Esophagus (tissue), 2 donors: Measurements from ENCODE around the gene GZMM. TPM values are rescaled to one million over a fixed set of nuclear protein-coding genes. Genes with fewer than 3 reads are reported as not detected.

Source experiments
- H3K27ac ChIP-seq, 2 donors: one replicate each; pipeline ENCODE4 v1.5.1; 2013; ENCODE audit warnings: low read depth in 2 of 2, mild to moderate bottlenecking in 2 of 2, inconsistent platforms in 1 of 2, low read length in 1 of 2, moderate library complexity in 1 of 2
- H3K27me3 ChIP-seq, 2 donors: one replicate each; pipeline ENCODE4 v1.6.1; 2013; ENCODE audit warnings: low read length in 2 of 2, control low read depth in 1 of 2, mild to moderate bottlenecking in 1 of 2; ENCODE audit not compliant: insufficient read depth in 2 of 2, control insufficient read depth in 1 of 2
- H3K36me3 ChIP-seq, 2 donors: one replicate each; pipeline ENCODE4 v1.6.1; 2013; ENCODE audit warnings: low read length in 1 of 2; ENCODE audit not compliant: control insufficient read depth in 2 of 2, insufficient read depth in 2 of 2
- H3K4me1 ChIP-seq, 2 donors: one replicate each; pipeline ENCODE4 v1.6.1; 2013; ENCODE audit warnings: low read length in 1 of 2; ENCODE audit not compliant: control insufficient read depth in 2 of 2, insufficient read depth in 2 of 2
- H3K4me3 ChIP-seq, 2 donors: one replicate each; pipeline ENCODE4 v1.5.1; 2013; ENCODE audit warnings: low read length in 2 of 2, mild to moderate bottlenecking in 2 of 2, low read depth in 1 of 2, moderate library complexity in 1 of 2
- H3K9me3 ChIP-seq, 2 donors: one replicate each; pipeline ENCODE4 v1.6.1; 2013; ENCODE audit warnings: mild to moderate bottlenecking in 2 of 2, low read depth in 1 of 2, low read length in 1 of 2, moderate library complexity in 1 of 2; ENCODE audit not compliant: control insufficient read depth in 2 of 2, insufficient read depth in 1 of 2
- WGBS, 2 donors: extraction: QIAGEN DNeasy Blood & Tissue Kit; methylation state at CpG; one replicate each; pipeline ENCODE4 v1.1.7; 2013; 5-methylcytosine and 5-hydroxymethylcytosine counted together
- polyA plus RNA-seq, 2 donors: library from polyadenylated mRNA; stranded (reverse); fragments of 200-250 nt; gene quantifications; one replicate each; pipeline ENCODE4 v1.2.3, GENCODE V29; 2013
- donor health status: healthy with polysubstance abuse.
- donor health status: Bipolar disorder and iron deficiency.

Gene GZMM
- polyA plus RNA-seq, 2 donors: 0.86 to 1.1 TPM

DNA sequence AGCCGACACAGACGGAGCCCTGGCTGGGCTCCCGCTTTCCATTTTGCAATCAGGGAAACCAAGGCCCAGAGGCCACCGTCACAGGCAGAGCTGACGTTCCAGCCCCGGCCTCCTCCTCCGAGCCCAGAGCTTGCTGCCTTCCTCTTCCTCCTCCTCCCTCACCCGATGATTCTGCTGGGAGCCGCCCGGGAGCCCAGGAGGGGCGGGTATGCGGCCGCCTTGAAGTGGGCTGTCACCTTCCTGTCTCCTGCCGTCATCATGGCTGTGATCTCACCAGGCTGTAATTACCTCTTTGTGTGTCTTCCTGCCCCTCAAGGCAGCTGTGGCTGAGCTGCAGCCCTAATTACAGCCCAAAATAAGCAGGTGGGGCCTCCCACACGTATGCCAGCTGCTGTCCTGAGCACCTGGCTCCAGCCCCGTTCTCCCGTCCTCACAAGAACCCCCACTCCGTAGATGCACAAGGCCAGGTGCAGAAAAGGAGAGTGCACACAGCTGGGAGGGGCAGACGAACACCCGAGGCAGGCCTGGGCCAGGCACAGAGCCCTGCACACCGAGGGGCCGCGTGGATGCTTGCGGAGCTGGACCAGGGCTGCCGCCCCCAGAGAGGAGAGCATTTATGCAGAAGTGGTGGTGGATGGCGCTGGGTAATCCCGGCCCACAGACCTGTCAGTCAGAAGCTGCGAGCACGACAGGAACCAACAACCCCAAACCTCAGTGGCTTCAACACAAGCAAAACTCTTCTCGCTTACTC is 32.6 kb upstream of the GZMM start:
- Histone ChIP-seq H3K9me3 (no peaks in the 10 kb centered on the region), H3K27ac (peak overlapping the region; percentile 60 to 89), H3K4me3 (no peak overlapping the region), H3K36me3 (peaks cover 0 to 10% of the 10 kb centered on the region in 2 donors), H3K27me3 (no peaks in the 10 kb centered on the region), H3K4me1 (peaks cover 9 to 11% of the 10 kb centered on the region in 2 donors)
- 48 to 54% methylated on average over 30 of the region's 30 CpGs for WGBS, 2 donors

DNA sequence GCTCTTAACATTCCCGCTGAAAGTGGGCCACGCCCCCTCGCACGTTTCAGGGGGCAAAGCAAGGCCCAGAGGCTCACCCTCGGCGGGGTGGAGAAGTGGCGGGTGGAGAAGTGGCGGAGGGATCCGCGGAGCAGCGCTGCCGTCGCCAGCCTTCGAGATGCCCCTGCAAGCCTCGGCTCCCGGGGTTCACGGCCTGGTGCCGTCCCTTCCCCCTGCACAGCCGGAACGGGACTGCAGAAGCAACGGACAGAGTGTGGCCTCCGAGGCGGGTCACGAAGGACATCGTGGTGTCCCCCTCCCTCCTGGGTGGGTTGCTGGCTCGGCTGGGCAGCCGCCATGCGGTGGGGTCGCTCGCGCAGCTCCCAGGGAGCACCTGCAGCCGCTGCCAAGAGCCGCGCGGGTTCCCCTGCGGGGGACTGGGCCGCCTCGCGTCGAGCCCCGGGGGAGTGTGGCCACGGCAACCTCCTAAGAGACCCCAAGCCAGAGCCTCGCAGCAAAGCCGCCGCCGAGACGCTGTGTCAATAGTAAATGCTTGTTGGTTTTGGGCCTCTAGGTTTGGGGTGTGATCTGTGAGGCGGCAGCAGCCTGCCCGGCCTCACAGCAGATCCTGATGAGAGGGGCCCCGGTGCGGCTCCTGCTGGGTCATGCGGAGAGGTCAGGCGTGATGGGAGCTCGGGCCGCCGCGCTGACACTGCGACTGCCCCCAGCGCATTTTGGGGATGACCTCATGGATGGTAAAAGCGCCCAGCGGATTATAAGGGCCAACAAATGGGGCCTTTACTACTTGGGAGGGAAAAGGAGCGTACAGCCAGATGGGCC is 31.1 kb upstream of the GZMM start:
- H3K4me1 ChIP-seq: peaks cover 9% of the 10 kb centered on the region in 2 donors
- no peaks in the 10 kb centered on the region for H3K9me3 ChIP-seq
- 53 to 63% methylated on average over 55 to 62 of the region's 62 CpGs for WGBS, 2 donors
- H3K27ac ChIP-seq: no peak overlapping the region
- H3K4me3 ChIP-seq: no peak overlapping the region
- no peaks in the 10 kb centered on the region for H3K27me3 ChIP-seq
- peaks cover 0 to 10% of the 10 kb centered on the region in 2 donors for H3K36me3 ChIP-seq

DNA sequence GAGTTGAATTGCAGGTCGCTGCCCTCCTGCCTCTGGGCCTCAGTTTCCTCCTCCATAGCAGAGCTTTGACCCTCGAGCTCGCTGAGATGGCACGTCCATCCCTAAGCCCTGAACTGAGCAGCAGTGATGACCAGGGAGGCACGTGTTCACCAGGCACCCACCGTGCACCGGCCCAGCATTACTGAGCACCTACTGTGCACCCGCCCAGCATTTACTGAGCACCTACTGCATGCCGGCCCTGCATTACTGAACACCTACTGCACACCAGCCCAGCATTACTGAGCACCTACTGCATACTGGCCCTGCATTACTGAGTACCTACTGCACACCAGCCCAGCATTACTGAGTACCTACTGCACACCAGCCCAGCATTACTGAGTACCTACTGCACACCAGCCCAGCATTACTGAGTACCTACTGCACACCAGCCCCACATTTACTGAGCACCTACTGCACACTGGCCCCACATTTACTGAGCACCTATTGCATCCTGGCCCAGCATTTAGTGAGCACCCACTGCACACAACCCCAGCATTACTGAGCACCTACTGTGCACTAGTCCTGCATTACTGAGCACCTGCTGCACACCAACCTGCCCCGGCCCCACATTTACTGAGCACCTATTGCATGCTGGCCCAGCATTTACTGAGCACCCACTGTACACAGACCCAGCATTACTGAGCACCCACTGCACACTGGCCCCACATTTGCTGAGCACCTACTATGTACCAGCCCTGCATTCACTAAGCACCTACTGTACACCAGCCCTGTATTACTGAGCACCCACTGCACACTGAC is 30.3 kb upstream of the GZMM start:
- no peak overlapping the region for H3K27ac ChIP-seq
- WGBS, 2 donors: 77 to 89% methylated on average over 10 of the region's 10 CpGs
- no peaks in the 10 kb centered on the region for H3K9me3 ChIP-seq
- H3K36me3 ChIP-seq: peaks cover 0 to 10% of the 10 kb centered on the region in 2 donors
- peaks cover 5% of the 10 kb centered on the region in 2 donors for H3K4me1 ChIP-seq
- no peaks in the 10 kb centered on the region for H3K27me3 ChIP-seq
- H3K4me3 ChIP-seq: no peak overlapping the region

DNA sequence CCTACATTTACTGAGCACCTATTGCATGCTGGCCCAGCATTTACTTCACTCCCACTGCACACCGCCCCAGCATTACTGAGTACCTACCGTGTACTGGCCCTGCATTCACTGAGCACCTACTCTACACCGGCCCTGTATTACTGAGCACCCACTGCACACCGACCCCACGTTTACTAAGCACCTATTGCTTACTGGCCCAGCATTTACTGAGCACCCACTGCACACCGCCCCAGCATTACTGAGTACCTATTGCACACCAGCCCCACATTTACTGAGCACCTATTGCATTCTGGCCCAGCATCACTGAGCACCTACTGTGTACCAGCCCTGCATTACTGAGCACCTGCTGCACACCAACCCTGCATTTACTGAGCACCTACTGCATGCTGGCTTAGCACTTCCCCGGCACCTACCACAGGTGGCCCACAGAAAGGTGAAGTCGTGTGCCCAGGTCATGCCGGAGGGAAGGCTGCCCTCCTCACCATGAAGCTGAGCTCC is 29.6 kb upstream of the GZMM start:
- Histone ChIP-seq H3K27ac (no peak overlapping the region), H3K27me3 (no peaks in the 10 kb centered on the region)
- WGBS, 2 donors: 97 to 98% methylated on average over 9 of the region's 9 CpGs

DNA sequence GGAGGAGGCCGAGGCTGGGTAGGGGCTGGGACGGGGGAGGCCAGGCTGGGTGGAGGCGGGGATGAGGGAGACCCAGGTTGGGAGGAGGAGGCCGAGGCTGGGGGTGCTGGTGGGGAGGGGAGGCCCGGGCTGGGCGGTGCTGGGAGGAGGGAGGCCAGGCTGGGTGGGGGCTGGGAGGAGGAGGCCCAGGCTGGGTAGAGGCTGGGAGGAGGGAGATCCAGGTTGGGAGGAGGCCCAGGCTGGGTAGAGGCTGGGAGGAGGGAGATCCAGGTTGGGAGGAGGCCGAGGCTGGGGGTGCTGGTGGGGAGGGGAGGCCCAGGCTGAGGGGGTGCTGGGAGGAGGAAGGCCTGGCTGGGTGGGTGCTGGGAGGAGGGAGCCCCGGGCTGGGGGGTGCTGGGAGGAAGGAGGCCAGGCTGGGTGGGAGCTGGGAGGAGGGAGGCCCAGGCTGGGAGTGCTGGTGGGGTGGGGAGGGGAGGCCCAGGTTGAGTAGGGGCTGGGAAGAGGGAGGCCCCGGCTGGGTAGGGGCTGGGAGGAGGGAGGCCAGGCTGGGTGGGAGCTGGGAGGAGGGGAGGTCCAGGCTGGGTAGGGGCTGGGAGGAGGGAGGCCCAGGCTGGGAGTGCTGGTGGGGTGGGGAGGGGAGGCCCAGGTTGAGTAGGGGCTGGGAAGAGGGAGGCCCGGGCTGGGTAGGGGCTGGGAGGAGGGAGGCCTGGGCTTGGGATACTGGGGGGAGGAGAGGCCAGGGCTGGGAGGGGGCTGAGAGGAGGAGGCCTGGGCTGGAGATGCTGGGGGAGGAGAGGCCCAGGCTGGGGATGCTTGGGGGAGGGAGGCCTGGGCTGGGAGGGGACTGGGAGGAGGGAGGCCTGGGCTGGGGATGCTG is 25.9 kb upstream of the GZMM start:
- Histone ChIP-seq H3K27me3 (no peaks in the 10 kb centered on the region), H3K4me1 (no peaks in the 10 kb centered on the region), H3K36me3 (peaks cover 0 to 5% of the 10 kb centered on the region in 2 donors), H3K27ac (no peak overlapping the region), H3K4me3 (no peak overlapping the region), H3K9me3 (no peaks in the 10 kb centered on the region)
- 48 to 68% methylated on average over 9 to 10 of the region's 10 CpGs for WGBS, 2 donors

More for the DNA sequence above, 29.6 kb upstream of the GZMM start:
- no peaks in the 10 kb centered on the region for H3K9me3 ChIP-seq
- H3K4me3 ChIP-seq: no peak overlapping the region
- peaks cover 0 to 10% of the 10 kb centered on the region in 2 donors for H3K36me3 ChIP-seq
- H3K4me1 ChIP-seq: peaks cover 3 to 5% of the 10 kb centered on the region in 2 donors

DNA sequence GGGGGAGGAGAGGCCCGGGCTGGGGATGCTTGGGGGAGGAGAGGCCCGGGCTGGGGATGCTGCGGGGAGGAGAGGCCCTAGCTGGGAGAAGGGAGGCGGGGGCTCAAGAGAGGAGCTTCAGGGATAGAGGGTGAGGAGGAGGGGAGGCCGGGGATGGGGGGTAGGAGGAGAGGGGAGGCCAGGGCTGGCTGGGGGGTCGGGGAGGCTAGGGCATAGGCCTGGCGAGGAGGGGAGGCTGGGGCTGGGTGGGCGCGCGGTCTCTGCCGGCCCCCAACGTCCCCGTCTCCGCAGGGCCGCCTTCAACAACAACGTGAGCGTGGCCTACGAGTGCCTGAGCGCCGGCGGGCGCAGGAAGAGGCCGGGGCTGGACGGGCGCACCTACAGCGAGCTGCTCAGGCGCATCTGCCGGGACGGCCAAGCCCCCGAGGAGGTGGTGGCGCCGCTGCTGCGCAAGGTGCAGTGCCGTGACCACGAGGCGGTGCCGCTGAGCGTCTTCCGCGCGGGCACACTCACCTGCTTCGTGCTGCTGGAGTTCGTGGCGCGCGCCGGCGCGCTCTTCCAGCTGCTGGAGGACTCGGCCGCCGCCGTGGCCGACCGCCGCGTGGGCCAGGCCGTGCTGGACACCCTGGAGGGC is 25.1 kb upstream of the GZMM start:
- Histone ChIP-seq H3K4me1 (no peaks in the 10 kb centered on the region), H3K27ac (no peak overlapping the region), H3K27me3 (no peaks in the 10 kb centered on the region), H3K36me3 (peaks cover 0 to 5% of the 10 kb centered on the region in 2 donors), H3K4me3 (peak overlapping the region in 1 of 2 donors; percentile 15), H3K9me3 (no peaks in the 10 kb centered on the region)
- 27 to 33% methylated on average over 10 to 58 of the region's 58 CpGs for WGBS, 2 donors

DNA sequence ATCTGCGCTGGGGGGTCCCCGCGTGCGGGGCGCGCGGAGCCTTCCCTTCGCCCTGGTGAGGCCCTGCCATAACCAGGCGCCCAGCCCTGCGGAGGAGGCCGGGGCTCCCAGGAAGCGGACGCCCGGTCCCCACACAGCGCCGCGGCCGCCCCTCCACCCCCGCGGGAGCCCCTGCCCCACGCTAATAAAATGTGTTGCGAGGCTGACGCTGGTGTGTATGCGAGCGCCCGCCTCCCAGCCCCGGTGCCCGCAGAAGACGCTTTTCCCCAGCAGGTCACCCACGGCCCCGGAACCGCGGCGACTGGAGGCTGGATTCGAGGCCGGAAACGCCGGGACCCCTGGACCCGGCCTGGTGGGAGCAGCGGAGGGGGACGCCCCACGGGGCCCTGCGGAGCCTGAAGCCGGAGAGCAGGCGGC is 24.4 kb upstream of the GZMM start:
- no peaks in the 10 kb centered on the region for H3K36me3 ChIP-seq
- WGBS, 2 donors: 85 to 89% methylated on average over 43 to 45 of the region's 45 CpGs
- H3K27ac ChIP-seq: no peak overlapping the region
- no peak overlapping the region for H3K4me3 ChIP-seq
- no peaks in the 10 kb centered on the region for H3K4me1 ChIP-seq
- no peaks in the 10 kb centered on the region for H3K27me3 ChIP-seq
- no peaks in the 10 kb centered on the region for H3K9me3 ChIP-seq

DNA sequence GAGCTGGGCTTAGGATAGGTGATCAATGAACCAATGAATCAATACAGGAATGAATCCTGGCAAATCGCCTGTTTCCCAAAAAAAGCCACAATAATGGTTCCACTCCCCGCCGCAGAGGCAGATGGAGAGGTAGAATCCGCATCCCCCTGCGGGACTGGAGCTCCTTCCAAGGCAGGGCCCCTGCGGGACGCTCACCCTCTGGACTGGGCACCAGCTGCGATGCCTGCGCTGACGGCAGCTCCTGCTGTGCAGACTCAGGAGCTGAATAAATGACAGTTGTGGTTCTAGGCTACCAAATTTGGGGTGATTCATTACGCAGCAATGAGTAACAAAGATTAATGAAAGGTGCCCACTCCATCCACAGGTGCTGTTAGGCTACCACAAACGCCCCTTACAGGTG is 21.1 kb upstream of the GZMM start:
- Histone ChIP-seq H3K4me3 (no peak overlapping the region), H3K27me3 (no peaks in the 10 kb centered on the region), H3K9me3 (no peaks in the 10 kb centered on the region), H3K4me1 (peaks cover 0 to 3% of the 10 kb centered on the region in 2 donors), H3K27ac (no peak overlapping the region), H3K36me3 (no peaks in the 10 kb centered on the region)
- WGBS, 2 donors: 94% methylated on average over 12 of the region's 12 CpGs
